ENCODE results near the gene CYP4V2.

The CYP4V2 gene

DNA sequence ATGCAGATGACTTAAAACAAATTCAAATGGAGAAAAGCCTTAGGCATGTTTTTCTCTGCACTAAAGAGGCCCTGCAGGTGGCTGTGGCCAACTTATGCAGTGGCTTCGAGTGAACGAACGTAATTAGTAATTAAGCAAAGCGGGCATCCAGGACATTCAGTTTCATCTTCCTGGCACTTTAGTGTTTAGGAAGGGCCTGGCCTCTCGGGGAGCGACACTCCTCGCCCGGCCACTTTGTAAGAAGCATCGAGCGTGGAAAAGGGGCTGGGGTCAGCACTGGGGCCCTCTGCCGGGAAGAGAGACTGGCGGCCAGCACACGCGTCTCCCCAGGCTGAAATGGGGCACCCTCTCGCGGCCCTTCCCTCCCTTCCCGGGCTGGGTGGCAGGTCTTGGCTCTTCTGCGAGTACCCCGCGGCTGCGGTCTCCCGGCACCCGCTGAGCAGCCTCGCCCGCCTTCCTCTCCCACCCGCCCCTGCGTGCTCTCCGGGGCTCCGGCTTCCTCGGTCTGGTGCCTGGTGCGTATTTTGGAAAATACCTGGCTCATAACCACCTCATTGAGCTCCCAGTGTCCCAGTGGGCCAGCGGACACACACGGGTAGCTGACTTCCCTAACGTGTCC, 677 bp upstream of the CYP4V2 start:
- Histone ChIP-seq H3K9me3 (ENCODE audit: insufficient read depth, low read depth, low read length) (no peaks in the 10 kb centered on the region), H3K27ac (ENCODE audit: low read depth, low read length) (peak overlapping the region; percentile 93), H3K4me3 (ENCODE audit: low read length) (peak overlapping the region; percentile 78), H3K36me3 (ENCODE audit: insufficient read depth, low read length) (no peaks in the 10 kb centered on the region), H3K4me1 (ENCODE audit: insufficient read depth, low read length) (peaks cover 22% of the 10 kb centered on the region), H3K9ac (ENCODE audit: low read depth, low read length) (peak overlapping the region; percentile 82), H3K27me3 (ENCODE audit: insufficient read depth, low read length) (no peaks in the 10 kb centered on the region)
- under 1% methylated on average over 34 of the region's 34 CpGs for WGBS

- no peaks in the 10 kb centered on the region for H3K27me3 ChIP-seq (ENCODE audit: insufficient read depth, low read length)
- H3K9me3 ChIP-seq (ENCODE audit: insufficient read depth, low read depth, low read length) = no peaks in the 10 kb centered on the region
- H3K9ac ChIP-seq (ENCODE audit: low read depth, low read length) = peak overlapping the region; percentile 82
- no peaks in the 10 kb centered on the region for H3K36me3 ChIP-seq (ENCODE audit: insufficient read depth, low read length)
- peak overlapping the region; percentile 93; the same call in 1 of the 2 replicates for H3K27ac ChIP-seq (ENCODE audit: low read depth, low read length)
- peaks cover 22% of the 10 kb centered on the region for H3K4me1 ChIP-seq (ENCODE audit: insufficient read depth, low read length)
- peak overlapping the region; percentile 78 for H3K4me3 ChIP-seq (ENCODE audit: low read length)
- under 1% methylated on average over 22 of the region's 22 CpGs for WGBS
Measured at GRCh38 chr4:186192066-186192612, 772 bp downstream of the CYP4V2 start.

DNA sequence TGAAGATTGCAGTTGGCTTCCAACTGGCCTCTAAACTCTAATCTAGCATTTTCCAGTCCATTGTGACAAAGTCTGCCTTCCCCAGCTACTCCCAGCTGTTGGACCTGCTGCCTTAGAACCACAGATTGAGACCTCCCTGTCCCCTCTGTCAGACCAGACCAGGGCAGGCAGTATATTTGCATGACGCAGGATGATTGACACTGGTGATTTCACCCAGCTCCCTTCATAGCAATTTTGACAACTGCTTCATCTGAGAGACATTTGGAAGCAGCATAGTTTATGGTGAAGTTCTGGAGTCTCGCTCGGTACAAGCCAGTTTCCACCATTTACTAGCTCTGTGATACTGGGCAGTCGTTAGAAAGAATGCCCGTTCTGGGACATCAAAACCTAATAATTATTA, 2.5 kb downstream of the CYP4V2 start:
- Histone ChIP-seq H3K27ac (ENCODE audit: low read depth, low read length) (no peak overlapping the region), H3K4me3 (ENCODE audit: low read length) (no peak overlapping the region), H3K9me3 (ENCODE audit: insufficient read depth, low read depth, low read length) (no peaks in the 10 kb centered on the region), H3K9ac (ENCODE audit: low read depth, low read length) (no peak overlapping the region), H3K27me3 (ENCODE audit: insufficient read depth, low read length) (no peaks in the 10 kb centered on the region), H3K36me3 (ENCODE audit: insufficient read depth, low read length) (no peaks in the 10 kb centered on the region), H3K4me1 (ENCODE audit: insufficient read depth, low read length) (peaks cover 22% of the 10 kb centered on the region)
- WGBS = 81% methylated on average over 1 of the region's 5 CpGs

GRCh38 chr4:186196063-186196462, 4.7 kb downstream of the CYP4V2 start:
- H3K4me3 ChIP-seq (ENCODE audit: low read length) = no peak overlapping the region
- WGBS = 95% methylated on average over 6 of the region's 6 CpGs
- H3K9ac ChIP-seq (ENCODE audit: low read depth, low read length) = no peak overlapping the region
- H3K9me3 ChIP-seq (ENCODE audit: insufficient read depth, low read depth, low read length) = no peaks in the 10 kb centered on the region
- no peak overlapping the region for H3K27ac ChIP-seq (ENCODE audit: low read depth, low read length)
- H3K4me1 ChIP-seq (ENCODE audit: insufficient read depth, low read length) = peaks cover 8% of the 10 kb centered on the region
- H3K27me3 ChIP-seq (ENCODE audit: insufficient read depth, low read length) = no peaks in the 10 kb centered on the region
- no peaks in the 10 kb centered on the region for H3K36me3 ChIP-seq (ENCODE audit: insufficient read depth, low read length)

- 72% methylated on average over 4 of the region's 6 CpGs for WGBS
- Histone ChIP-seq H3K4me1 (ENCODE audit: insufficient read depth, low read length) (no peaks in the 10 kb centered on the region), H3K27me3 (ENCODE audit: insufficient read depth, low read length) (no peaks in the 10 kb centered on the region), H3K27ac (ENCODE audit: low read depth, low read length) (no peak overlapping the region), H3K9ac (ENCODE audit: low read depth, low read length) (no peak overlapping the region), H3K4me3 (ENCODE audit: low read length) (no peak overlapping the region), H3K36me3 (ENCODE audit: insufficient read depth, low read length) (no peaks in the 10 kb centered on the region), H3K9me3 (ENCODE audit: insufficient read depth, low read depth, low read length) (no peaks in the 10 kb centered on the region)
Measured at GRCh38 chr4:186200516-186200915, 9.1 kb downstream of the CYP4V2 start.

DNA sequence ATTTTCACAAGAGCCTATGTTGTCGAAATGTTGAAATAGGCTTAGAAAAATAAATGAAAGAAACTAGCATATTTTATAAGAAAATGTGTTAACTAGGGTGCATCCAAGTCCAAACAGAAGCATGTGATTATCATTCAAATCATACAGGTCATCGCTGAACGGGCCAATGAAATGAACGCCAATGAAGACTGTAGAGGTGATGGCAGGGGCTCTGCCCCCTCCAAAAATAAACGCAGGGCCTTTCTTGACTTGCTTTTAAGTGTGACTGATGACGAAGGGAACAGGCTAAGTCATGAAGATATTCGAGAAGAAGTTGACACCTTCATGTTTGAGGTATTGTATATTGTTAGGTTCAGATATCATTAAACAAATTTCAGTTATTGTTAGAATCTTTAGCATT, 9.6 kb downstream of the CYP4V2 start:
- 93% methylated on average over 7 of the region's 7 CpGs for WGBS
- no peaks in the 10 kb centered on the region for H3K9me3 ChIP-seq (ENCODE audit: insufficient read depth, low read depth, low read length)
- no peak overlapping the region for H3K4me3 ChIP-seq (ENCODE audit: low read length)
- no peak overlapping the region for H3K27ac ChIP-seq (ENCODE audit: low read depth, low read length)
- H3K27me3 ChIP-seq (ENCODE audit: insufficient read depth, low read length) = no peaks in the 10 kb centered on the region
- no peaks in the 10 kb centered on the region for H3K4me1 ChIP-seq (ENCODE audit: insufficient read depth, low read length)
- no peak overlapping the region for H3K9ac ChIP-seq (ENCODE audit: low read depth, low read length)
- no peaks in the 10 kb centered on the region for H3K36me3 ChIP-seq (ENCODE audit: insufficient read depth, low read length)

- no peaks in the 10 kb centered on the region for H3K27me3 ChIP-seq (ENCODE audit: insufficient read depth, low read length)
Measured at GRCh38 chr4:186201535-186202230, 10.3 kb downstream of the CYP4V2 start.

GRCh38 chr4:186202490-186203140, 11.2 kb downstream of the CYP4V2 start:
- Histone ChIP-seq H3K9ac (ENCODE audit: low read depth, low read length) (no peak overlapping the region), H3K27ac (ENCODE audit: low read depth, low read length) (no peak overlapping the region), H3K27me3 (ENCODE audit: insufficient read depth, low read length) (no peaks in the 10 kb centered on the region), H3K4me1 (ENCODE audit: insufficient read depth, low read length) (no peaks in the 10 kb centered on the region), H3K4me3 (ENCODE audit: low read length) (no peak overlapping the region), H3K36me3 (ENCODE audit: insufficient read depth, low read length) (no peaks in the 10 kb centered on the region), H3K9me3 (ENCODE audit: insufficient read depth, low read depth, low read length) (no peaks in the 10 kb centered on the region)
- 90% methylated on average over 8 of the region's 8 CpGs for WGBS

More at GRCh38 chr4:186201535-186202230, 10.3 kb downstream of the CYP4V2 start:
- Histone ChIP-seq H3K9ac (ENCODE audit: low read depth, low read length) (no peak overlapping the region), H3K4me3 (ENCODE audit: low read length) (no peak overlapping the region), H3K9me3 (ENCODE audit: insufficient read depth, low read depth, low read length) (no peaks in the 10 kb centered on the region), H3K36me3 (ENCODE audit: insufficient read depth, low read length) (no peaks in the 10 kb centered on the region), H3K4me1 (ENCODE audit: insufficient read depth, low read length) (no peaks in the 10 kb centered on the region), H3K27ac (ENCODE audit: low read depth, low read length) (no peak overlapping the region)
- 69% methylated on average over 9 of the region's 9 CpGs for WGBS

GRCh38 chr4:186203406-186203805, 12.0 kb downstream of the CYP4V2 start:
- no peak overlapping the region for H3K4me3 ChIP-seq (ENCODE audit: low read length)
- 94% methylated on average over 12 of the region's 12 CpGs for WGBS
- H3K27ac ChIP-seq (ENCODE audit: low read depth, low read length) = no peak overlapping the region
- H3K27me3 ChIP-seq (ENCODE audit: insufficient read depth, low read length) = no peaks in the 10 kb centered on the region
- H3K4me1 ChIP-seq (ENCODE audit: insufficient read depth, low read length) = no peaks in the 10 kb centered on the region
- H3K9me3 ChIP-seq (ENCODE audit: insufficient read depth, low read depth, low read length) = no peaks in the 10 kb centered on the region
- no peak overlapping the region for H3K9ac ChIP-seq (ENCODE audit: low read depth, low read length)
- no peaks in the 10 kb centered on the region for H3K36me3 ChIP-seq (ENCODE audit: insufficient read depth, low read length)

- WGBS = 88% methylated on average over 45 of the region's 45 CpGs
Measured at GRCh38 chr4:186204103-186204559, 12.8 kb downstream of the CYP4V2 start.

GRCh38 chr4:186204686-186205085, 13.3 kb downstream of the CYP4V2 start:
- Histone ChIP-seq H3K9ac (ENCODE audit: low read depth, low read length) (no peak overlapping the region), H3K4me3 (ENCODE audit: low read length) (no peak overlapping the region), H3K36me3 (ENCODE audit: insufficient read depth, low read length) (no peaks in the 10 kb centered on the region), H3K4me1 (ENCODE audit: insufficient read depth, low read length) (no peaks in the 10 kb centered on the region), H3K27me3 (ENCODE audit: insufficient read depth, low read length) (no peaks in the 10 kb centered on the region), H3K27ac (ENCODE audit: low read depth, low read length) (no peak overlapping the region), H3K9me3 (ENCODE audit: insufficient read depth, low read depth, low read length) (0 out of 2 replicates have a peak, but pooled peaks cover 5% of the 10 kb centered on the region)
- 95% methylated on average over 13 of the region's 13 CpGs for WGBS

More at GRCh38 chr4:186204103-186204559, 12.8 kb downstream of the CYP4V2 start:
- no peak overlapping the region for H3K9ac ChIP-seq (ENCODE audit: low read depth, low read length)
- no peaks in the 10 kb centered on the region for H3K27me3 ChIP-seq (ENCODE audit: insufficient read depth, low read length)
- H3K36me3 ChIP-seq (ENCODE audit: insufficient read depth, low read length) = no peaks in the 10 kb centered on the region
- no peak overlapping the region for H3K27ac ChIP-seq (ENCODE audit: low read depth, low read length)
- 0 out of 2 replicates have a peak, but pooled peaks cover 2% of the 10 kb centered on the region for H3K9me3 ChIP-seq (ENCODE audit: insufficient read depth, low read depth, low read length)
- no peaks in the 10 kb centered on the region for H3K4me1 ChIP-seq (ENCODE audit: insufficient read depth, low read length)
- H3K4me3 ChIP-seq (ENCODE audit: low read length) = no peak overlapping the region

Measured in HUES64 (cell line).